ENCODE data around the gene SNX12.

GRCh38 chrX:71109051-71109450 lies 40.9 kb upstream of the SNX12 start:
- TF ChIP-seq, protein P1, sequence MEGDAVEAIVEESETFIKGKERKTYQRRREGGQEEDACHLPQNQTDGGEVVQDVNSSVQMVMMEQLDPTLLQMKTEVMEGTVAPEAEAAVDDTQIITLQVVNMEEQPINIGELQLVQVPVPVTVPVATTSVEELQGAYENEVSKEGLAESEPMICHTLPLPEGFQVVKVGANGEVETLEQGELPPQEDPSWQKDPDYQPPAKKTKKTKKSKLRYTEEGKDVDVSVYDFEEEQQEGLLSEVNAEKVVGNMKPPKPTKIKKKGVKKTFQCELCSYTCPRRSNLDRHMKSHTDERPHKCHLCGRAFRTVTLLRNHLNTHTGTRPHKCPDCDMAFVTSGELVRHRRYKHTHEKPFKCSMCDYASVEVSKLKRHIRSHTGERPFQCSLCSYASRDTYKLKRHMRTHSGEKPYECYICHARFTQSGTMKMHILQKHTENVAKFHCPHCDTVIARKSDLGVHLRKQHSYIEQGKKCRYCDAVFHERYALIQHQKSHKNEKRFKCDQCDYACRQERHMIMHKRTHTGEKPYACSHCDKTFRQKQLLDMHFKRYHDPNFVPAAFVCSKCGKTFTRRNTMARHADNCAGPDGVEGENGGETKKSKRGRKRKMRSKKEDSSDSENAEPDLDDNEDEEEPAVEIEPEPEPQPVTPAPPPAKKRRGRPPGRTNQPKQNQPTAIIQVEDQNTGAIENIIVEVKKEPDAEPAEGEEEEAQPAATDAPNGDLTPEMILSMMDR (conservative IDR thresholded peaks at IDR 0.05) = no peak
- no peak for TF ChIP-seq ZFX (IDR thresholded peaks at IDR 0.05)
